ENCODE measurements around the gene FXYD3.

DNA sequence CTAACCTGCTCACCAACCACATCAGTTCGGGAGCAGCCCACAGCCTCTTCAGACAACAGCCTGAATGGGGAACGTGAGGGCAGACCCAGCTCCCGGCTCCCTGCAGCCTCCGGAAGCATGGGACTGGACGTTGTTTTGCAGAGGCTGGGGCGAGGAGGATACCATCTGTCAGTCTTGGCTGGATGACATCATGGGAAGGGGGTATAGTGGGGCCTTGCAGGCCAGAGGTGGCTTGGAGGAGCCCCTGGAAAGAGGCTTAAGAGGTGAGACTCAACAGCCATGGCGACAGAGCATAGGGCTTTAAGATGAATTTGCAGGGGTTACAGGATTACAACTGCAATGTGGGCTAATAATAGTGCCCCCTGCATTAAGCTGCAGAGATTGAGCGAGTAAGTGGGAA is 1.5 kb downstream of the FXYD3 start:
- TF ChIP-seq, protein P1, sequence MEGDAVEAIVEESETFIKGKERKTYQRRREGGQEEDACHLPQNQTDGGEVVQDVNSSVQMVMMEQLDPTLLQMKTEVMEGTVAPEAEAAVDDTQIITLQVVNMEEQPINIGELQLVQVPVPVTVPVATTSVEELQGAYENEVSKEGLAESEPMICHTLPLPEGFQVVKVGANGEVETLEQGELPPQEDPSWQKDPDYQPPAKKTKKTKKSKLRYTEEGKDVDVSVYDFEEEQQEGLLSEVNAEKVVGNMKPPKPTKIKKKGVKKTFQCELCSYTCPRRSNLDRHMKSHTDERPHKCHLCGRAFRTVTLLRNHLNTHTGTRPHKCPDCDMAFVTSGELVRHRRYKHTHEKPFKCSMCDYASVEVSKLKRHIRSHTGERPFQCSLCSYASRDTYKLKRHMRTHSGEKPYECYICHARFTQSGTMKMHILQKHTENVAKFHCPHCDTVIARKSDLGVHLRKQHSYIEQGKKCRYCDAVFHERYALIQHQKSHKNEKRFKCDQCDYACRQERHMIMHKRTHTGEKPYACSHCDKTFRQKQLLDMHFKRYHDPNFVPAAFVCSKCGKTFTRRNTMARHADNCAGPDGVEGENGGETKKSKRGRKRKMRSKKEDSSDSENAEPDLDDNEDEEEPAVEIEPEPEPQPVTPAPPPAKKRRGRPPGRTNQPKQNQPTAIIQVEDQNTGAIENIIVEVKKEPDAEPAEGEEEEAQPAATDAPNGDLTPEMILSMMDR (IDR thresholded peaks at IDR 0.05): no peak
- TF ChIP-seq EP300 (IDR thresholded peaks at IDR 0.05): no peak
